SU-DHL-6 (cell line): ENCODE measurements around the gene PNPLA7.

Source experiments
- CTCF ChIP-seq: fragments of 200-600 bp; sonication (generic); IDR thresholded peaks from one replicate; pipeline ENCODE4 v1.5.1; 2017; ENCODE audit warnings: antibody characterized with exemption, mild to moderate bottlenecking, low read length, moderate library complexity; ENCODE audit not compliant: insufficient read depth, poor library complexity, severe bottlenecking
- EZH2phosphoT487 ChIP-seq: fragments of 200-600 bp; sonication (generic), shearing (Covaris generic); conservative IDR thresholded peaks from 2 replicates; pipeline ENCODE4 v1.6.1; 2018; ENCODE audit warnings: mild to moderate bottlenecking, antibody characterized with exemption, low read length, moderate library complexity, mixed read lengths

DNA sequence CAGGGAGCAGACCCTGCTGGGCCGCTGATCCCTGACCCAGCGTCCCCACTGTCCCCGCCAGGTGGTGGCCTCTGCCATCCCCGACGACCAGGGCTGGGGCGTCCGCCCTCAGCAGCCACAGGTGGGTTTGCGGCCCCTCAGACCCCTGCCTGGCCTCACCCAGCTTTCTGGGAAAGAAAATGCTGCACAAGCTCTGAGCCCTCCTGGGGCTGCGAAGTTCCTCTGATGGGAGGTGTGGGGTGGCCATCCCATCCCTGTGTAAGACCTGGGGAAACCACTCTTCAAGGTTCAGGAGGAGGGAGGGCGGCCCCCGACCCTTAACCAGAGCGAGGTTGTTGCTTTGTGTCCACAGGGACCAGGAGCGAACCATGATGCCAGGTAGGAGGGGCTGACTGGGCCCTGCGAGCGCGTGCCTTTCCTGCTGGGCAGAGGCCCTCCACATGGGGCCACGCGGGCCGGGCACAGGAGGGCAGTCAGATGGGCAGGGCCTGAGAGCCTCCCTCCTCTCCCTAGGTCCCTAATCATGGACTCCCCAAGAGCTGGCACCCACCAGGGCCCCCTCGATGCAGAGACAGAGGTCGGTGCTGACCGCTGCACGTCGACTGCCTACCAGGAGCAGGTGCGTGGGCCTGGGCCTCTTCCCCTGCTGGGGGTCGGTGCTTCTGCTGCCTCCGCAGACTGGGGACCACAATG is 119.3 kb downstream of the PNPLA7 start:
- no peak for TF ChIP-seq CTCF
- TF ChIP-seq EZH2phosphoT487 = no peak
